ENCODE measurements around the gene GATAD2A. TPM values are rescaled to one million over a fixed set of nuclear protein-coding genes. Genes with fewer than 3 reads are reported as not detected.

The GATAD2A gene
- polyA plus RNA-seq, 1 experiment: 22.0 TPM

DNA sequence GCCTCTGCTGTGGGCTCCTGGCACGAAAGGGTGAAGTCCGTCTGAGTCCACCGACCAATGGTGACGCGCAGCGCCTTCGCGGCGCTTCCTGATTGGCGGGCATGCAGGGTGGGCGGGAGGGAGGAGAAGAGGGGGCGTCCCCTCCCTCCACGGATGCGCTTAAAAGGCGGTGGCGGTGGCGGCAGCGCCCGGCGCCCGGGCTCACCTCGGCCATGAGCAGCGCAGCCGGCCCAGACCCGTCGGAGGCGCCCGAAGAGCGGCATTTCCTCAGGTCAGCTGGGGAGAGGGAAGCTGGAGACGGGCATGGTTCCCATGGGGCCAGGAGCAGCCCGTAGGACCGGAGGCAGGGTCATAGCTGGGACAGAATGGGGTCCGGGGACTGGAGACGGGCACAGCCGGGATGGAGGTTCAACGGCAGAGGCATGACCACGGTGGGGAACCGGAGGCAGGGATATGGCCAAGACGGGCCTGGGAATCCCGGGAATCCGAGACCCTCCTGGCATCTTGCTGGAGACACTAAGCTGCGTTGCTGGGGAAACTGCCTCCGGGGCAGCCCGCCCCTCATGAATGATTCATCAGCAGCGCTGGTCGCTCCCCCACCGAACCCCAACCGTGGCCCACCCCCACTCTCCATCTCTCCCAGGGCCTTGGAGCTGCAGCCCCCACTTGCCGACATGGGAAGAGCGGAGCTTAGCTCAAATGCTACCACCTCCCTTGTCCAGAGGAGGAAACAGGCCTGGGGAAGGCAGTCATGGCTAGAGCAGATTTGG, 123.4 kb downstream of the GATAD2A start, which contains the start of gene YJEFN3:
TSS of gene YJEFN3 (plus strand) at position 191 of the 770 bp plus-strand sequence. CDS start at position 213, 22 bp downstream.
- no peak for DNase-seq (ENCODE audit: low read depth, low spot score)
- H3K27me3 ChIP-seq (ENCODE audit: control insufficient read depth, insufficient read depth, low read length): no peaks in the 10 kb centered on the region
- H3K4me3 ChIP-seq (ENCODE audit: low read depth, low read length): no peak within 1 kb of the TSS
- H3K9me3 ChIP-seq (ENCODE audit: control insufficient read depth, insufficient read depth, low read length): no peaks in the 10 kb centered on the region; the same call in 1 of the 2 replicates
- H3K27ac ChIP-seq (ENCODE audit: low read depth, low read length): no peak within 1 kb of the TSS
- ChIA-PET CTCF (interaction anchor here (5.0 kb wide), 1 partner anchor 116 kb away, joined by 94 read pairs; the partner anchor contains the start of gene GMIP), POLR2A (interaction anchor here (0.5 to 0.8 kb wide), 2 partner anchors 24 to 371 kb away, joined by 3 to 4 read pairs; no protein-coding TSS in a partner anchor)
- TF ChIP-seq, protein P1, sequence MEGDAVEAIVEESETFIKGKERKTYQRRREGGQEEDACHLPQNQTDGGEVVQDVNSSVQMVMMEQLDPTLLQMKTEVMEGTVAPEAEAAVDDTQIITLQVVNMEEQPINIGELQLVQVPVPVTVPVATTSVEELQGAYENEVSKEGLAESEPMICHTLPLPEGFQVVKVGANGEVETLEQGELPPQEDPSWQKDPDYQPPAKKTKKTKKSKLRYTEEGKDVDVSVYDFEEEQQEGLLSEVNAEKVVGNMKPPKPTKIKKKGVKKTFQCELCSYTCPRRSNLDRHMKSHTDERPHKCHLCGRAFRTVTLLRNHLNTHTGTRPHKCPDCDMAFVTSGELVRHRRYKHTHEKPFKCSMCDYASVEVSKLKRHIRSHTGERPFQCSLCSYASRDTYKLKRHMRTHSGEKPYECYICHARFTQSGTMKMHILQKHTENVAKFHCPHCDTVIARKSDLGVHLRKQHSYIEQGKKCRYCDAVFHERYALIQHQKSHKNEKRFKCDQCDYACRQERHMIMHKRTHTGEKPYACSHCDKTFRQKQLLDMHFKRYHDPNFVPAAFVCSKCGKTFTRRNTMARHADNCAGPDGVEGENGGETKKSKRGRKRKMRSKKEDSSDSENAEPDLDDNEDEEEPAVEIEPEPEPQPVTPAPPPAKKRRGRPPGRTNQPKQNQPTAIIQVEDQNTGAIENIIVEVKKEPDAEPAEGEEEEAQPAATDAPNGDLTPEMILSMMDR (IDR thresholded peaks at IDR 0.05; ENCODE audit: low read depth, low read length): no peak

DNA sequence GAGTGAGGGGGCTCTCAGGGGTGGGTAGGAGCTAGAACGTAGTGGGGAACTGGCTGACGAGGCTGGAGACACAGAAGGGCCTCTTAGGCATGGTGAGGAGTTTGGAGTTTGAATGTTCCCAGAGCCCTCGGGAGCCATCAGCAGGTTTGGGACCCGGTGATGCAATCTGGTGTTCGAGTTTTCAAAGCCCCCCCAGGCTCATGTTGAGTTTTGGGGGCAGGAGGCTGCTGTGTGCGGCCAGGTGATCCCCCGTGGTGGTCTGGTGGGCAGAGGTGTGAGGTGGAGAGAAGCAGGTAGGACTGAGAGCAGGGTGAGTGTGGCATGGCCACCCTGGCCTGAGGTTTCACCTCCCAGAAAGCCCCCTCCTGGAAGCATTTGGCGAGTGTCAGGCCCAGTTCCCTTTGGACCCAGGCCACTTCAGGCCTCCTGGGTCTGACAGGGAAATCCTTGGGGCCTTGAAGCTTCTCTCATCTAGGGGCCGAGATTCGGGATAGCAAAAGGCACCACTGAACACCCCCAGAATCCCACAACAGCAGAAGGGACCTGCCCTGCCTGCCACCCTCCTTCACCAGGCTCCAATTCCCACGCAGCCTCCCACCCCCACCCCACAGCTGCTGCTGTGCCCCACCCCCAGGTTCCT, 124.4 kb downstream of the GATAD2A start:
- no peak overlapping the region for H3K27ac ChIP-seq (ENCODE audit: low read depth, low read length)
- CTCF ChIA-PET: interaction anchor here (0.7 to 5.0 kb wide), 3 partner anchors 23 to 115 kb away, joined by 3 to 94 read pairs (median 58); partner anchors contain the start of gene GMIP
- TF ChIP-seq, protein P1 (IDR thresholded peaks at IDR 0.05; ENCODE audit: low read depth, low read length): no peak
- no peak overlapping the region for H3K4me3 ChIP-seq (ENCODE audit: low read depth, low read length)
- H3K27me3 ChIP-seq (ENCODE audit: control insufficient read depth, insufficient read depth, low read length): no peaks in the 10 kb centered on the region
- H3K9me3 ChIP-seq (ENCODE audit: control insufficient read depth, insufficient read depth, low read length): no peaks in the 10 kb centered on the region; the same call in 1 of the 2 replicates
- DNase-seq (ENCODE audit: low read depth, low spot score): no peak
- POLR2A ChIA-PET: interaction anchor here (0.6 to 1.2 kb wide), 3 partner anchors 23 to 81 kb away, joined by 3 to 8 read pairs (median 3); no protein-coding TSS in a partner anchor

DNA sequence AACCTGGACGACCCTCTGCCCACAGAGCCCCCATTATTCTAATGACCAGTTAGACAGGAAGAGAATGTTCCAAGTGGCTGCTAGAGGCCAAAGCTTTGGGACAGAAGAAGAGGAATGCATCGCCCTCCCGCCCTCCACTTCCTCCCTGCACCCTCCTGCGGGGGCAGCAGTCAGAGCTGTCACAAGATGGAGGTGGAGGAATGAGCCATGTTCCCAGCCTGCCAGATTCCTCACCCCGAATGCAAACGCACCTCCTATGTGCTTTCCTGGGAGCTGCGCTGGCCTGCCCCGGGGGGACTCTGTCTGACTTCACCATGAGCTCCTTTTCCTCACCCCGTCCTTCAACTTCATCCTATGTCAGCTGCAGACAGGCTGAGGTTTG, 124.9 kb downstream of the GATAD2A start:
- POLR2A ChIA-PET: interaction anchor here (0.6 to 1.2 kb wide), 2 partner anchors 61 to 81 kb away, joined by 3 to 8 read pairs; no protein-coding TSS in a partner anchor
- H3K27me3 ChIP-seq (ENCODE audit: control insufficient read depth, insufficient read depth, low read length): no peaks in the 10 kb centered on the region

DNA sequence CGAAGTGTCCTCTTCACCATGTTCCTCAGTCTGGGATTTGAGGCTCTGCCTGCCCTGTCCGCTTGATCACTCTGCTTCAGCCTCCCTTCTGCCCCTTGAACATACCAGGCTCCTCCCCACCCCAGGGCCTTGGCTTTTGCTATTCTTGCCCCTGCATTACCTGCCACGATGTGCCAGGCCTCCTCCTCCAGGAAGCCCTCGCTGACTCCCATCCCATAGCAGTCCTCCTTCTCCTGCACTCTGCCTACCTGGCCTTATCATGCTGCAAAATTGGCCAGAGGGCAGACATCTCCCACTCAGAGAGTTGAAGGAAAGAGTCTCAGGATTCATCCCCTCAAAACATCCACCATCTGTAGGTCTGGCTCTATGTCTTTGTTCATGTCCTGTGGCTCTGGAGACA, 125.4 kb downstream of the GATAD2A start:
- ChIA-PET POLR2A (interaction anchor here (0.6 to 1.2 kb wide), 5 partner anchors 60 to 178 kb away, joined by 3 to 8 read pairs (median 4); no protein-coding TSS in a partner anchor), CTCF (interaction anchor here (0.6 to 5.0 kb wide), 8 partner anchors 10 to 512 kb away, joined by 3 to 94 read pairs (median 7); partner anchors contain the start of gene GMIP)
- TF ChIP-seq, protein P1 (IDR thresholded peaks at IDR 0.05; ENCODE audit: low read depth, low read length): no peak
- Histone ChIP-seq H3K9me3 (ENCODE audit: control insufficient read depth, insufficient read depth, low read length) (no peaks in the 10 kb centered on the region; the same call in 1 of the 2 replicates), H3K4me3 (ENCODE audit: low read depth, low read length) (no peak overlapping the region), H3K27me3 (ENCODE audit: control insufficient read depth, insufficient read depth, low read length) (no peaks in the 10 kb centered on the region), H3K27ac (ENCODE audit: low read depth, low read length) (no peak overlapping the region)
- DNase-seq (ENCODE audit: low read depth, low spot score): no peak

More for the DNA sequence above, 124.9 kb downstream of the GATAD2A start:
- Histone ChIP-seq H3K4me3 (ENCODE audit: low read depth, low read length) (no peak overlapping the region), H3K9me3 (ENCODE audit: control insufficient read depth, insufficient read depth, low read length) (no peaks in the 10 kb centered on the region; the same call in 1 of the 2 replicates), H3K27ac (ENCODE audit: low read depth, low read length) (no peak overlapping the region)
- CTCF ChIA-PET: interaction anchor here (0.8 to 5.0 kb wide), 3 partner anchors 22 to 427 kb away, joined by 3 to 94 read pairs (median 58); partner anchors contain the start of gene GMIP
- TF ChIP-seq, protein P1 (IDR thresholded peaks at IDR 0.05; ENCODE audit: low read depth, low read length): no peak
- no peak for DNase-seq (ENCODE audit: low read depth, low spot score)

All from AG04450 (cell line).